ENCODE results near the gene GRIK3.

The GRIK3 gene

GRCh38 chr1:36953061-36953460 is 81.3 kb downstream of the GRIK3 start:
- no peak overlapping the region for H3K4me2 ChIP-seq (ENCODE audit: low read length)
- H3F3A ChIP-seq (ENCODE audit: control insufficient read depth, insufficient read depth), result peaks cover 3% of the 10 kb centered on the region; the same call in 1 of the 2 replicates
- H4K20me1 ChIP-seq (ENCODE audit: control insufficient read depth, insufficient read depth, low read depth, low read length), result no peaks in the 10 kb centered on the region
- no peaks in the 10 kb centered on the region for H3K27me3 ChIP-seq (ENCODE audit: control insufficient read depth, low read length)
- H3K79me2 ChIP-seq (ENCODE audit: control insufficient read depth, low read length), result no peaks in the 10 kb centered on the region
- TF ChIP-seq CTCF (IDR thresholded peaks at IDR 0.05; ENCODE audit: low read depth, low read length, poor library complexity, severe bottlenecking), result no peak
- TF ChIP-seq EZH2phosphoT487 (IDR thresholded peaks at IDR 0.05; ENCODE audit: borderline replicate concordance, low read length), result no peak
- no peaks in the 10 kb centered on the region for H3K9me2 ChIP-seq (replicated peaks; ENCODE audit: control insufficient read depth, low read length)
- H3K36me3 ChIP-seq (ENCODE audit: control insufficient read depth, low read length), result peaks cover 14% of the 10 kb centered on the region; the same call in 1 of the 2 replicates
- H3K9me3 ChIP-seq (ENCODE audit: control insufficient read depth, insufficient read depth, low read length), result no peaks in the 10 kb centered on the region
- H3K27ac ChIP-seq (ENCODE audit: low read depth, low read length), result no peak overlapping the region
- peaks cover 90% of the 10 kb centered on the region for H3K4me1 ChIP-seq (ENCODE audit: control insufficient read depth, low read length)
- H3K4me3 ChIP-seq (ENCODE audit: low read length), result no peak overlapping the region

- H3K27me3 ChIP-seq (ENCODE audit: control insufficient read depth, low read length), result no peaks in the 10 kb centered on the region
- H3K4me1 ChIP-seq (ENCODE audit: control insufficient read depth, low read length), result peaks cover 100% of the 10 kb centered on the region
- peak overlapping the region; percentile 61 for H3K4me2 ChIP-seq (ENCODE audit: low read length)
- H3K79me2 ChIP-seq (ENCODE audit: control insufficient read depth, low read length), result no peaks in the 10 kb centered on the region
- H4K20me1 ChIP-seq (ENCODE audit: control insufficient read depth, insufficient read depth, low read depth, low read length), result no peaks in the 10 kb centered on the region
- no peaks in the 10 kb centered on the region for H3K9me3 ChIP-seq (ENCODE audit: control insufficient read depth, insufficient read depth, low read length)
- H3K27ac ChIP-seq (ENCODE audit: low read depth, low read length), result peak overlapping the region; percentile 91
- no peaks in the 10 kb centered on the region for H3K9me2 ChIP-seq (replicated peaks; ENCODE audit: control insufficient read depth, low read length)
- peaks cover 14% of the 10 kb centered on the region; the same call in 1 of the 2 replicates for H3K36me3 ChIP-seq (ENCODE audit: control insufficient read depth, low read length)
- H3F3A ChIP-seq (ENCODE audit: control insufficient read depth, insufficient read depth), result peaks cover 3% of the 10 kb centered on the region; the same call in 1 of the 2 replicates
- peak overlapping the region; percentile 37; the same call in 1 of the 2 replicates for H3K4me3 ChIP-seq (ENCODE audit: low read length)
- no peak for TF ChIP-seq EZH2phosphoT487 (IDR thresholded peaks at IDR 0.05; ENCODE audit: borderline replicate concordance, low read length)
- TF ChIP-seq CTCF (IDR thresholded peaks at IDR 0.05; ENCODE audit: low read depth, low read length, poor library complexity, severe bottlenecking), result no peak
Observed at GRCh38 chr1:36951761-36952160, 82.6 kb downstream of the GRIK3 start.

GRCh38 chr1:36951292-36951750 is 83.0 kb downstream of the GRIK3 start:
- Histone ChIP-seq H3K9me2 (replicated peaks; ENCODE audit: control insufficient read depth, low read length) (no peaks in the 10 kb centered on the region), H3F3A (ENCODE audit: control insufficient read depth, insufficient read depth) (peaks cover 3% of the 10 kb centered on the region; the same call in 1 of the 2 replicates), H3K9me3 (ENCODE audit: control insufficient read depth, insufficient read depth, low read length) (no peaks in the 10 kb centered on the region), H3K36me3 (ENCODE audit: control insufficient read depth, low read length) (peaks cover 14% of the 10 kb centered on the region; the same call in 1 of the 2 replicates), H3K4me1 (ENCODE audit: control insufficient read depth, low read length) (peaks cover 98% of the 10 kb centered on the region), H3K27me3 (ENCODE audit: control insufficient read depth, low read length) (no peaks in the 10 kb centered on the region), H3K27ac (ENCODE audit: low read depth, low read length) (peak overlapping the region; percentile 91), H3K4me2 (ENCODE audit: low read length) (peak overlapping the region; percentile 61), H4K20me1 (ENCODE audit: control insufficient read depth, insufficient read depth, low read depth, low read length) (no peaks in the 10 kb centered on the region), H3K79me2 (ENCODE audit: control insufficient read depth, low read length) (no peaks in the 10 kb centered on the region), H3K4me3 (ENCODE audit: low read length) (peak overlapping the region; percentile 37)
- TF ChIP-seq CTCF (IDR thresholded peaks at IDR 0.05; ENCODE audit: low read depth, low read length, poor library complexity, severe bottlenecking) (no peak), EZH2phosphoT487 (IDR thresholded peaks at IDR 0.05; ENCODE audit: borderline replicate concordance, low read length) (no peak)

Measured in DOHH2 (cell line).